Pons (tissue), 1 donor: ENCODE data around the gene SLC22A5.

Experiments
- DNase-seq: peaks from one replicate; pipeline ENCODE4 v3.0.0-alpha.2; 2016; ENCODE audit warnings: low spot score

Gene SLC22A5

GRCh38 chr5:132365213-132365612, 4.3 kb upstream of the SLC22A5 start:
- DNase-seq: no peak

- DNase-seq: no peak
These were observed 1.3 kb upstream of the SLC22A5 start for GRCh38 chr5:132368186-132368585.

DNA sequence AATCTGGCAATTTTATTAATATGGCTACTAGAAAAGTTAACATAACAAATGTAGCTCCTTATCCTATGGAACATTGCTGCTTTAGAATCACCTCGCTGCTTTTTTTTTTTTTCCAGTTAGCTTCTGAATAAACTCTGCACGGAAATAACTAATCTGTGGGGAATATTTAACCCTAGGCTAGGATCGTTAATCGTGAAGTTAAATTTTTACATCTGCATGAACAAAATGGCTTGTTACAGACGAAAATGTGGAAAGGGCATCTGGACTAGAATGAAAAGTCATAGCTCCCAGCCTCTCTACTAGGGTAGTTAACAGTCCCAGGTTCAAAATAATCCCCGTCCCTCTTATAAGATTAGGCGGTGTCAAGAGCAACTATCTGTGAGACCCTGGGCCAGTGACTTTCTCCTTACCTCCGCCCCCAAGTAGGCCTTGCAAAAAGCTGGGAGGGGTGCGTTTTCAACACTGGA, 470 bp upstream of the SLC22A5 start:
- no peak for DNase-seq

GRCh38 chr5:132370181-132370970, 866 bp downstream of the SLC22A5 start:
- DNase-seq: no peak

DNA sequence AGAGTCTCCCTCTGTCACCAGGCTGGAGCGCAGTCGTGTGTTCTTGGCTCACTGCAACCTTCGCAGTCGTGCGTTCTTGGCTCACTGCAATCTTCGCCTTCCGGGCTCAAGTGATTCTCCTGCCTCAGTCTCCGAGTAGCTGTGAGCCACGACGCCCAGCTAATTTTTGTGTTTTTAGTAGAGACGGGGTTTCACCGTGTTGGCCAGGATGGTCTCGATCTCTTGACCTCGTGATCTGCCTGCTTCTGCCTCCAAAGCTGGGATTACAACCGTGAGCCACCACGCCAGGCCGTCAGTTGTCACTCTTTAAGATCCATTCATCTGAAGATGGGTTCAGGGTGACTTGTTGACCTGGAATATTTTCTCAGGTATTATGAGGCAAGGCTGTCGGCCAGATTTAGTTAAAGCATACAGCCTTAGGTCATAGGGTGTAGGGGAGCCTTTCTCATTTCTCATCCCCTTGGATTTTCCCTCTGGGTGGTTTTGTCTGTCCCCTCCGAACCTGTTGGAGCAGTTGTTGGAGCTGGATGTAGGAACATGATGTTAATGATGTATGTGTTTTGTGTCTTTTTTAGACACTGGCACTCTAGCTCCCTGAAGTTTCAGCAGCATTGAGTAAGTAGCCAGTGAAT, 1.6 kb downstream of the SLC22A5 start:
- DNase-seq: no peak

GRCh38 chr5:132371603-132371994, 2.1 kb downstream of the SLC22A5 start:
- no peak for DNase-seq

DNA sequence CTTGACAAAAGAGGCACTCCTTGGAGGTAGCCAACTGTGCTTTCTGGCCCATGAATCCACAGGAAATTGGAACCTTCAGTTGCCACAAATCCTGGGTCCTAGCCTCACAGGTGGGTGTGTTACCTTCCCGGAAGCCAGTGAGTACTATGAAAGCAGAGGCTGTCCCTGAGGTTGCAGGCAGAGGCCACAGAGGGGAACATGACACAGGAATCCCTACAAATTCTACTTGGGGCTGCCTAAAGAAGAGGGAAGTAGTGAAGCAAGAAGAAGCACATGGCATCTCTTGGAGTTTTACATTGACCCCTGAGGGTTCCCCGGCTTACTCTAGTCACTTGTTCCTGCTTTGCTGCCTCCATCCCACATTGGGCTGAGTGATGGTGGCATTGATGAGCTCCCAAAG, 2.6 kb downstream of the SLC22A5 start:
- DNase-seq: no peak

- no peak for DNase-seq
These were observed 3.0 kb downstream of the SLC22A5 start for GRCh38 chr5:132372542-132372941.

DNA sequence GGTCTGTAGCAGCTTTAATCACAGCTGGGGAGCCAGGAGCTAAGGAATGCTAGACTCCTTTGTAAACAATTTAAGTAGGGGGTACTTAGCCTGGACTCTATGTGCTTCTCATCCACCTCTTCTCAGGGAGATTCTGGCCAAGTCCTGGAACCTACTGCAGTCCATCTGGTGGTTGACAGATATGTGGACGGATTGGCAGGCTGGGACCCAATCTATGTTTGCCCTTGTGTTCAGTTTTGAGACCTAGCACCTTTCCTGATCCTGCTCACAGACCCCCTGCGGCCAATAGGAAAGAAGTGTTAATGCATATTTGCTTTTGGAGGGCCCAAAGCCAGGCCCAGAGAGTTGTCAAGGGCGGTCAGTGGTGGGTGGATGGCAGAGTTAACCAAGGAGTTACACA, 6.4 kb downstream of the SLC22A5 start:
- no peak for DNase-seq

- peak; percentile 71 for DNase-seq
These were observed 7.5 kb downstream of the SLC22A5 start for GRCh38 chr5:132376694-132377641.

GRCh38 chr5:132377738-132378137, 8.2 kb downstream of the SLC22A5 start:
- no peak for DNase-seq

DNA sequence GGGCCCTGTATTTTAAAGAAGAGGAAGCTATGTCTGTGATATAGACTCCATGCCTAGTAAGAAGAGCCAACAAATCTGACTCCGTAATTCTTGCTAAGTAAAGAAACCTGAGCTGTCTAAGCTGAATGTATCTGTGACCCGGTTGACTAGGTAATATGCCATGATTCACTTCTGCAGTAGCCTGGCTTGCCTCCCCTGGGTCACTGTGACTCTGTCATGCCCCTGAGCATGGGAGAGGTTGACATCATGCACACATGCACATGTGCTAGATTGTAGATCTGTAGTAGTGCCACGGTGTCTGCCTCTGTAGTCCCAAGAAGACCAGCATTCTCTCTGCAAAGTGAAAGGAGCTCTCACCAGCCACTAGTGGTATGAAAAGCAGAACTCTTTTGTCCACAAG, 9.1 kb downstream of the SLC22A5 start:
- no peak for DNase-seq

GRCh38 chr5:132380047-132380446, 10.5 kb downstream of the SLC22A5 start:
- DNase-seq: no peak

GRCh38 chr5:132380741-132381140, 11.2 kb downstream of the SLC22A5 start:
- no peak for DNase-seq

- no peak for DNase-seq
These were observed 12.1 kb downstream of the SLC22A5 start for GRCh38 chr5:132381614-132382013.

GRCh38 chr5:132383261-132383660, 13.8 kb downstream of the SLC22A5 start:
- no peak for DNase-seq

GRCh38 chr5:132383984-132384383, 14.5 kb downstream of the SLC22A5 start:
- no peak for DNase-seq

DNA sequence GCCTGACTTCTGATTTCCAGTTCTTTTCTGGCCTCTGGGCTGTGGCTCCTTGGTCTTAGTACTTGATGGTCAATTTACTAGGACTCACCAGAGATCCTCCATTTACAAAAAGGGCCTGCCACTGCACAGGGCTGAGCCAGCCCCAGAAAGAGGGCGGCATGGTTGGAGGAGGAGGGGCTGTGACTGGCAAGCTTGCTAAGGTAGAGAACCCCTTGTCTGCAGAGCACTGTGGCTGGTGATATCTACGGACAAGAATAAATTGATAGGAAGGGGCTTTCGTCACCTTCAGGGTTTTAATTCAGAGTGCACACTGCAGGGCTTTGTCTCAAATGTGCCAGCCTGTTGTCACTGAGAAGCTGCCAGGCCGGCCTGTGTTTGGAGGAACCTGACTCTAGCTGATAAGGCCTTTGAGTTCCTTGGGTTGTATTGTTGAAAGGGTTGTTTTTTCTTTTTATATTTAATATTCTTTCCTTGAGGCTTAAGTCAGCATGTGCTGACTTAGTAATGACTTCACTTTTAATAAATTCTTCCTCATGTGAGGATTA, 15.1 kb downstream of the SLC22A5 start:
- no peak for DNase-seq

DNA sequence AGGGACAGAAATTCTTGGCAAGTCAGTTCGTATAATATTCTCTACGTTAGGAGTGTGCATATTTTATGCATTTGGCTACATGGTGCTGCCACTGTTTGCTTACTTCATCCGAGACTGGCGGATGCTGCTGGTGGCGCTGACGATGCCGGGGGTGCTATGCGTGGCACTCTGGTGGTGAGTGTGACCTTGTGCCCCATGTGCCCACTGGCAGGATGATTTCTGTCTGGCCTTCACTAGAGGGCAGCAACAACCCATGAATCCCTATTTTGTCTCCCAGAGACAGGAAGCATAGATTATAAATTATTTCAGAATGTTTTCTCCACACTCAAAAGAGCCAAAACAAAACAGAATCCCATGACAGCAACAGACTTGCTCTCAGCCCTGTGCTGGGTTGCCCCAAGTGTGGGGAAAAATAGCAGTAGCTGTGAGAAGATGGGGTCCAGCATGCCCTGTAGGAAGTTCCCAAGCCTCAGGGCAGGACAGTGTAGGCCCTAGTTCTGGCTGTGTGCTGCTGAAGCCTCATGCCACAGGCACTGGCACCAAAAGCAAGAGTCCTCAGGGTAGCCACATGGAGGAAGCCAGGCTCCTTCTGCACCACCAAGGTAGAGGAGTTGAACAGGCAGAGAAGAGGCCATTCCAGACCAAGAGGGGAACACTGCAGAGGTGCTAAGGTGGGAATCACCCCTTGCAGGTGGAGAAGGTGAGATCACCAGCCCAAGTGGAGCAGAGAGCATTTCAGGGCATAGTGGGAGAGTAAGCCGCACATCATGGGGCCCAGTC, 16.0 kb downstream of the SLC22A5 start:
- peak; percentile 85 for DNase-seq

DNA sequence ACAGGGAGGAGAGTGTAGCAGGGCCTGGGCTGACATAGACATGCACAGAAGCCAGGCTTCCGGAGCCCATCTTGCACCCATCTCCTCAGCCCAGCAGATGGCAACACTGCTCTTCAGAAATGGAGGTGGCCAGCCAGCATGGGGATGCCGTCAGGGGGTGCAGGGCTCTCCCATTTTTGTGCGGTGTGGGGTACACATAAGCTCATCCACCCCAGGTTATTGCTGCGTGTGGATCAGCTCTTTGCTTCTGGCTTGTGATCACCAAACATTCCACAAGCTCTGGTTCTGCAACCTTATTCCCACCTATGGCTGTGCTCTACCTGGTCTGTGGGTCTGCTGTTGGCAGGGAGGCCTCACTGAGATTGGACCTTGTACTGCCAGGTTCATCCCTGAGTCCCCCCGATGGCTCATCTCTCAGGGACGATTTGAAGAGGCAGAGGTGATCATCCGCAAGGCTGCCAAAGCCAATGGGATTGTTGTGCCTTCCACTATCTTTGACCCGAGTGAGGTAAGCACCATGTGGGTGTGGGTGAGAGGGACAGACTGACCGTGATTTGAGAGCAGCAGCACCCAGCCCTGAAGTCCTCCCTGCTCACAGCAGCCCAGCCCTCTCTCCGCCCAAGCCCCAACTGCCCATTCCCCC, 17.3 kb downstream of the SLC22A5 start:
- peak; percentile 82 for DNase-seq

GRCh38 chr5:132387640-132388117, 18.2 kb downstream of the SLC22A5 start:
- peak; percentile 69 for DNase-seq
